GM21390 (cell line): ENCODE data around the gene NODAL.

Experiments
- ATAC-seq: cut with Tn5 transposase; IDR thresholded peaks from one replicate; pipeline ENCODE4 v1.9.1; 2021; ENCODE audit not compliant: unreplicated experiment

NODAL gene

GRCh38 chr10:70433581-70434280 is 7.8 kb downstream of the NODAL start:
- no peak for ATAC-seq

- ATAC-seq, result no peak
Observed at GRCh38 chr10:70432561-70433263, 8.8 kb downstream of the NODAL start.

GRCh38 chr10:70432101-70432500 is 9.4 kb downstream of the NODAL start:
- no peak for ATAC-seq

- no peak for ATAC-seq
Observed at GRCh38 chr10:70430493-70431445, 10.7 kb downstream of the NODAL start.

- ATAC-seq, result no peak
Observed at GRCh38 chr10:70426823-70427222, 14.7 kb downstream of the NODAL start.

GRCh38 chr10:70425096-70425495 is 16.4 kb downstream of the NODAL start:
- no peak for ATAC-seq

- ATAC-seq, result no peak
Observed at GRCh38 chr10:70424320-70424719, 17.2 kb downstream of the NODAL start.

GRCh38 chr10:70418713-70419112 is 22.8 kb downstream of the NODAL start:
- no peak for ATAC-seq

GRCh38 chr10:70418229-70418628 is 23.3 kb downstream of the NODAL start:
- ATAC-seq, result no peak

- ATAC-seq, result no peak
Observed at GRCh38 chr10:70417568-70417967, 23.9 kb downstream of the NODAL start.

- no peak for ATAC-seq
Observed at GRCh38 chr10:70412356-70412755, 29.1 kb downstream of the NODAL start.

- ATAC-seq, result no peak
Observed at GRCh38 chr10:70410608-70411007, 30.9 kb downstream of the NODAL start.

GRCh38 chr10:70409772-70410171 is 31.7 kb downstream of the NODAL start:
- ATAC-seq, result no peak

- no peak for ATAC-seq
Observed at GRCh38 chr10:70405037-70405824, 36.2 kb downstream of the NODAL start.

GRCh38 chr10:70404787-70405036 is 36.8 kb downstream of the NODAL start:
- ATAC-seq, result no peak

- ATAC-seq, result peak; percentile 79
Observed at GRCh38 chr10:70404036-70404786, 37.3 kb downstream of the NODAL start, which contains the start of gene EIF4EBP2. Gene EIF4EBP2 (plus strand): TSS chr10:70404145. CDS start chr10:70404402, 257 bp downstream.

- peak; percentile 4 for ATAC-seq
Observed at GRCh38 chr10:70403483-70404035, 37.9 kb downstream of the NODAL start.

- ATAC-seq, result no peak
Observed at GRCh38 chr10:70399177-70399576, 42.3 kb downstream of the NODAL start.

GRCh38 chr10:70396140-70396539 is 45.3 kb downstream of the NODAL start:
- ATAC-seq, result no peak

GRCh38 chr10:70391654-70392053 is 49.8 kb downstream of the NODAL start:
- ATAC-seq, result no peak
